Measurements from ENCODE around the gene HPX. TPM values are rescaled to one million over a fixed set of nuclear protein-coding genes. Genes with fewer than 3 reads are reported as not detected.

HPX gene, protein sequence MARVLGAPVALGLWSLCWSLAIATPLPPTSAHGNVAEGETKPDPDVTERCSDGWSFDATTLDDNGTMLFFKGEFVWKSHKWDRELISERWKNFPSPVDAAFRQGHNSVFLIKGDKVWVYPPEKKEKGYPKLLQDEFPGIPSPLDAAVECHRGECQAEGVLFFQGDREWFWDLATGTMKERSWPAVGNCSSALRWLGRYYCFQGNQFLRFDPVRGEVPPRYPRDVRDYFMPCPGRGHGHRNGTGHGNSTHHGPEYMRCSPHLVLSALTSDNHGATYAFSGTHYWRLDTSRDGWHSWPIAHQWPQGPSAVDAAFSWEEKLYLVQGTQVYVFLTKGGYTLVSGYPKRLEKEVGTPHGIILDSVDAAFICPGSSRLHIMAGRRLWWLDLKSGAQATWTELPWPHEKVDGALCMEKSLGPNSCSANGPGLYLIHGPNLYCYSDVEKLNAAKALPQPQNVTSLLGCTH
- total RNA-seq (2014; rRNA removed; shearing (Covaris generic)), result 0.32 TPM in 1 of 2 replicates, not detected in the other

GRCh38 chr11:6440906-6441358 is at the start of gene HPX:
Gene HPX (minus strand): TSS chr11:6440987. CDS start chr11:6440963, 24 bp downstream.
- DNase-seq (ENCODE audit: low read depth in 1 of 2, low spot score in 2 of 2), result no peak
- H3K36me3 ChIP-seq, result no peaks in the 10 kb centered on the region
- no peaks in the 10 kb centered on the region for H3K27me3 ChIP-seq (replicated peaks)
- H3K4me3 ChIP-seq, result no peak within 1 kb of the TSS
- no peak within 1 kb of the TSS for H3K27ac ChIP-seq
- no peaks in the 10 kb centered on the region for H3K9me3 ChIP-seq (replicated peaks)
- no peaks in the 10 kb centered on the region for H3K4me1 ChIP-seq (replicated peaks)

DNA sequence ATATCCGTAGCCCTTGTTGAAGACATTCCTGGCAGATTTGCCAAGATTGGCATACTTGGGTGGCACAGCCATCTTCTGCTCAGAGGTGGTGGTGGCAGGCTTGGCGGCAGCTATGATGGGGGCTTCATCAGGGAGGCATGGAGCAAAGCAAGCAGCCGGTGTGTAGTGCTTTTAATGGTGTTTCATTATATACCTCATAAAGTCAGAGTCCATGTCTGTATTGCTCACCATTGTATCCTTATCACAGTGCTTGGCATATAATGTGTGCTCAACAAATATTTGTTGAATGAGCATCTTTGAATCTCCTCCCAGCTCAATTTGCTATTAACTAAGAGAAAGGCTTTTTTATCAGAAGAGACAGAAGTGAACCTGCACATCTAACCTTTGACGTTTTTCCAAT is 48.5 kb upstream of the HPX start:
- Histone ChIP-seq H3K36me3 (peaks cover 14% of the 10 kb centered on the region), H3K4me3 (no peak overlapping the region), H3K4me1 (replicated peaks) (no peaks in the 10 kb centered on the region), H3K27me3 (replicated peaks) (no peaks in the 10 kb centered on the region), H3K9me3 (replicated peaks) (no peaks in the 10 kb centered on the region), H3K27ac (no peak overlapping the region)
- no peak for DNase-seq (ENCODE audit: low read depth in 1 of 2, low spot score in 2 of 2)

- no peak overlapping the region for H3K4me3 ChIP-seq
- DNase-seq (ENCODE audit: low read depth in 1 of 2, low spot score in 2 of 2), result no peak
- peaks cover 14% of the 10 kb centered on the region for H3K36me3 ChIP-seq
- no peaks in the 10 kb centered on the region for H3K9me3 ChIP-seq (replicated peaks)
- no peaks in the 10 kb centered on the region for H3K27me3 ChIP-seq (replicated peaks)
- no peak overlapping the region for H3K27ac ChIP-seq
- H3K4me1 ChIP-seq (replicated peaks), result no peaks in the 10 kb centered on the region
These were observed 48.0 kb upstream of the HPX start for GRCh38 chr11:6488821-6489220.

DNA sequence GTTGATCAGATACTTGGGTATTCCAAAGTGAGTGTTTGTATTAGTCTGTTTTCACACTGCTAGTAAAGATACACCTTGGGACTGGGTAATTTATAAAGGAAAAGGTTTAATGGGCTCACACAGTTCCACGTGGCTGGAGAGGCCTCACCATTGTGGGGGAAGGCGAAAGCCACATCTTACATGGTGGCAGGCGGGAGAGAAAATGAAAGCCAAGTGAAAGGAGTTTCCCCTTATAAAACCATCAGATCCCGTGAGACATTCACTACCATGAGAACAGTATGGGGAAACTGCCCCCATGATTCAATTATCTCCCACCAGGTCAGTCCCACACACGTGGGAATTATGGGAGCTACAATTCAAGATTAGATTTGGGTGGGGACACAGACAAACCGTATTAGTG is 47.6 kb upstream of the HPX start:
- Histone ChIP-seq H3K9me3 (replicated peaks) (no peaks in the 10 kb centered on the region), H3K36me3 (peaks cover 18% of the 10 kb centered on the region), H3K4me3 (no peak overlapping the region), H3K27ac (no peak overlapping the region), H3K27me3 (replicated peaks) (no peaks in the 10 kb centered on the region), H3K4me1 (replicated peaks) (no peaks in the 10 kb centered on the region)
- DNase-seq (ENCODE audit: low read depth in 1 of 2, low spot score in 2 of 2), result no peak

- no peak overlapping the region for H3K4me3 ChIP-seq
- no peak overlapping the region for H3K27ac ChIP-seq
- no peaks in the 10 kb centered on the region for H3K27me3 ChIP-seq (replicated peaks)
- peaks cover 32% of the 10 kb centered on the region for H3K36me3 ChIP-seq
- peaks cover 7% of the 10 kb centered on the region for H3K4me1 ChIP-seq (replicated peaks)
- DNase-seq (ENCODE audit: low read depth in 1 of 2, low spot score in 2 of 2), result no peak
- H3K9me3 ChIP-seq (replicated peaks), result no peaks in the 10 kb centered on the region
These were observed 46.2 kb upstream of the HPX start for GRCh38 chr11:6486938-6487337.

DNA sequence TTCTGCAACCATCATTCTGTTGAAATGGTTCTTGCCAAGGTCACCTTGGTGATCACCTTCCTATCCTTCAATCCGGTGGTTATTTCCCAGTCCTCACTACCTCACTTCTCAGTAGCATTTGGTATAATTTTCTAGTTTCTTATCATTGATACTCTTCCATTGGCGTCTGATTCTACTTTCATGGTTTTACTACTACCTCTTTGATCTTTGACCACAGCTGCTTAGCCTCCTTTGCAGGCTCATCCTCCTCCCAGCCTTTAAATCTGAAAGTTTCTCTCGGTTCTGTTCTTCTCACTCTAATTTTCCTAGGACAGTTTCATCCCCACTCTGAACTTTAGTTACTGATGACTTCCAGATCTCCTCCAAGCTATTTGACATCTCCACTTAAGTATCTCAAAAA is 45.5 kb upstream of the HPX start:
- no peak overlapping the region for H3K27ac ChIP-seq
- no peak for DNase-seq (ENCODE audit: low read depth in 1 of 2, low spot score in 2 of 2)
- H3K4me1 ChIP-seq (replicated peaks), result peaks cover 7% of the 10 kb centered on the region
- no peak overlapping the region for H3K4me3 ChIP-seq
- peaks cover 33% of the 10 kb centered on the region for H3K36me3 ChIP-seq
- no peaks in the 10 kb centered on the region for H3K9me3 ChIP-seq (replicated peaks)
- no peaks in the 10 kb centered on the region for H3K27me3 ChIP-seq (replicated peaks)

- H3K4me1 ChIP-seq (replicated peaks), result peaks cover 7% of the 10 kb centered on the region
- H3K36me3 ChIP-seq, result peaks cover 36% of the 10 kb centered on the region
- no peak overlapping the region for H3K27ac ChIP-seq
- H3K9me3 ChIP-seq (replicated peaks), result no peaks in the 10 kb centered on the region
- H3K4me3 ChIP-seq, result no peak overlapping the region
- no peak for DNase-seq (ENCODE audit: low read depth in 1 of 2, low spot score in 2 of 2)
- H3K27me3 ChIP-seq (replicated peaks), result no peaks in the 10 kb centered on the region
These were observed 44.9 kb upstream of the HPX start for GRCh38 chr11:6485661-6486060.

GRCh38 chr11:6483015-6483414 is 42.2 kb upstream of the HPX start:
- H3K9me3 ChIP-seq (replicated peaks), result no peaks in the 10 kb centered on the region
- H3K27me3 ChIP-seq (replicated peaks), result no peaks in the 10 kb centered on the region
- H3K4me1 ChIP-seq (replicated peaks), result peaks cover 7% of the 10 kb centered on the region
- H3K4me3 ChIP-seq, result no peak overlapping the region
- peaks cover 32% of the 10 kb centered on the region for H3K36me3 ChIP-seq
- H3K27ac ChIP-seq, result no peak overlapping the region
- no peak for DNase-seq (ENCODE audit: low read depth in 1 of 2, low spot score in 2 of 2)

DNA sequence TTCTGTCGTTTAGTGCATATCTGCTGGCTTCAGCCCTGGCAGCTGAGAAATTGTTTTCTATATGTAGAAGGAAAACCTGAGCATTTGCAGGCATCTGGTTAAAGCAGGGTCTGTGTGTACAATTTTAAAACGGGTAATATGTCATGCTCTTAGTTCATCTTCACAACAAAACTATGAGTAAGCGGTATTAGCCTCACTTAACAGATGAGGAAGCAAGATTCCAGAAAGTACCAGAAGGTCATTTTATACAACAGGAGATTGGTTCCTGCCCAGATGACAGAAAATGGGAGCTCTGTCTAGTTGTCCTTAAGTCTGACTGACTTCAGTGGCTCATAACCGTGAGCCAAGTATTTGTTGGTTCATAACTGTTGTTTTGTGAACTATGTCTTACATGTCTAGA is 41.7 kb upstream of the HPX start:
- no peaks in the 10 kb centered on the region for H3K27me3 ChIP-seq (replicated peaks)
- peak overlapping the region; percentile 60; the same call in 1 of the 2 replicates for H3K4me3 ChIP-seq
- H3K36me3 ChIP-seq, result peaks cover 32% of the 10 kb centered on the region
- no peak for DNase-seq (ENCODE audit: low read depth in 1 of 2, low spot score in 2 of 2)
- peaks cover 7% of the 10 kb centered on the region for H3K4me1 ChIP-seq (replicated peaks)
- no peaks in the 10 kb centered on the region for H3K9me3 ChIP-seq (replicated peaks)
- H3K27ac ChIP-seq, result 0 out of 2 replicates have a peak overlapping the region, but pooled peaks have one; percentile 75

- DNase-seq (ENCODE audit: low read depth in 1 of 2, low spot score in 2 of 2), result no peak
- Histone ChIP-seq H3K4me3 (peak overlapping the region; percentile 60), H3K9me3 (replicated peaks) (no peaks in the 10 kb centered on the region), H3K27ac (peak overlapping the region; percentile 75), H3K27me3 (replicated peaks) (no peaks in the 10 kb centered on the region), H3K36me3 (peaks cover 31% of the 10 kb centered on the region), H3K4me1 (replicated peaks) (peaks cover 7% of the 10 kb centered on the region)
These were observed 41.1 kb upstream of the HPX start for GRCh38 chr11:6481924-6482275.

- Histone ChIP-seq H3K27ac (peak within 1 kb of the TSS; percentile 75), H3K4me1 (replicated peaks) (peaks cover 7% of the 10 kb centered on the region), H3K9me3 (replicated peaks) (no peaks in the 10 kb centered on the region), H3K27me3 (replicated peaks) (no peaks in the 10 kb centered on the region), H3K36me3 (peaks cover 27% of the 10 kb centered on the region), H3K4me3 (peak within 1 kb of the TSS; percentile 60)
- DNase-seq (ENCODE audit: low read depth in 1 of 2, low spot score in 2 of 2), result peak; percentile 72 to 93
These were observed 40.5 kb upstream of the HPX start, which contains the start of the genes ARFIP2 and TIMM10B for GRCh38 chr11:6481012-6481923. Gene ARFIP2 (minus strand): TSS chr11:6481331. CDS start chr11:6480421, 910 bp downstream. Gene TIMM10B (plus strand): TSS chr11:6481501. CDS start chr11:6481517, 16 bp downstream.

DNA sequence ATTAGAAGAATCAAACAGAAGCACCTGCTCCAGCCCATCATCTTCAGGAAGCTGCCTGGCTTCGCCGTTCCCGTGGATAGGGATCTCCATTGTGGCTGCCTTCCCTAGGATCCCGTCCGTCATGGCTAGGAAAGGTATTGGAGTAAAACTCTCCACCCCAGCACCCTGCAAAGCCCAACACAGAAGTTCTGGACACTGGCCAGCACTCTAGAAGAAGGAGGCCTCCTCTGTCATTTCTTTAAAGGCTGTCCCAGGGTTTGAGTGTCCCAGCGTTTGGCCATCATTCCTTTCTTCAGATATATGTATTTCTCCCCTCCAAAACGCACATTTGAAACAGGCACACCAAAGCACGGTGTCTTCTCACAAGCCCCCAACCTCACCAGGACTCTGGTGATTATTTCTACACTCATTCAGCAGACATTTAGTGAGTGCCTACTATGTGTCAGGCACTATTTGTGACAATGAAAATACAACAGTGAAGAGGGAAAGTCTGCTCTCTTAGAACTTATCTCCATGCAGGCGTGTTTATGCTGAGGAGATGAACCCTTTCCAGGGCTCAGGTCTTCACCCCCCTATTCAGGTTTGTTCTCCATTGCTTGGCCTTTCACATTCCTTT is 39.6 kb upstream of the HPX start:
- Histone ChIP-seq H3K4me3 (peak overlapping the region; percentile 60), H3K27me3 (replicated peaks) (no peaks in the 10 kb centered on the region), H3K27ac (peak overlapping the region; percentile 75), H3K4me1 (replicated peaks) (peaks cover 7% of the 10 kb centered on the region), H3K9me3 (replicated peaks) (no peaks in the 10 kb centered on the region), H3K36me3 (peaks cover 27% of the 10 kb centered on the region)
- no peak for DNase-seq (ENCODE audit: low read depth in 1 of 2, low spot score in 2 of 2)

DNA sequence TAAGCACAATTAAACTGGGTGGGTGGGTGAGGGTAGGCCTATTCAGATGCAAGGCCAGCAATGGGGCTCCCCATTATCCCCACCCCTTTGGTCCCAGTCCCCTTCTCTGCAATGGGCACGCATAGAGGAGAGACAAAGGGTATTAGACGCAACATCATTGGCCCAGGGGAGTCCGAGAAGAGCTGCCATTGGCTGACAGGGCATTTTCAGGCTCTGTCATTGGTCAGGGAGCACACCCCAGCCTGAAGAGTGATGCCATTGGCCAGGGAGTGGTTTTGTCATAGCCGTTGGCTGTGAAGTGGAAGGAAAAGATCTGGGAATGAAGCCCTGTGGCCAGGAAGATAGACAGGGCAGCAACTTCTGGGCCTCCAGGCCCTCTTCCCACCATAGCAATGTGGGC is 35.8 kb upstream of the HPX start:
- peaks cover 3% of the 10 kb centered on the region for H3K36me3 ChIP-seq
- H3K9me3 ChIP-seq (replicated peaks), result no peaks in the 10 kb centered on the region
- H3K4me3 ChIP-seq, result no peak overlapping the region
- H3K4me1 ChIP-seq (replicated peaks), result peaks cover 4% of the 10 kb centered on the region; the same call in 1 of the 2 replicates
- DNase-seq (ENCODE audit: low read depth in 1 of 2, low spot score in 2 of 2), result no peak
- H3K27me3 ChIP-seq (replicated peaks), result no peaks in the 10 kb centered on the region
- no peak overlapping the region for H3K27ac ChIP-seq
